Measurements from ENCODE around the gene TBC1D3B.

- TF ChIP-seq CTCF (IDR thresholded peaks at IDR 0.05; ENCODE audit: low read length) (no peak), EZH2 (optimal IDR thresholded peaks at IDR 0.05; ENCODE audit: low read depth, low read length) (no peak)
These were observed 22.4 kb downstream of the TBC1D3B start for GRCh38 chr17:36153895-36154610.
